ENCODE data around the gene RWDD3.

DNA sequence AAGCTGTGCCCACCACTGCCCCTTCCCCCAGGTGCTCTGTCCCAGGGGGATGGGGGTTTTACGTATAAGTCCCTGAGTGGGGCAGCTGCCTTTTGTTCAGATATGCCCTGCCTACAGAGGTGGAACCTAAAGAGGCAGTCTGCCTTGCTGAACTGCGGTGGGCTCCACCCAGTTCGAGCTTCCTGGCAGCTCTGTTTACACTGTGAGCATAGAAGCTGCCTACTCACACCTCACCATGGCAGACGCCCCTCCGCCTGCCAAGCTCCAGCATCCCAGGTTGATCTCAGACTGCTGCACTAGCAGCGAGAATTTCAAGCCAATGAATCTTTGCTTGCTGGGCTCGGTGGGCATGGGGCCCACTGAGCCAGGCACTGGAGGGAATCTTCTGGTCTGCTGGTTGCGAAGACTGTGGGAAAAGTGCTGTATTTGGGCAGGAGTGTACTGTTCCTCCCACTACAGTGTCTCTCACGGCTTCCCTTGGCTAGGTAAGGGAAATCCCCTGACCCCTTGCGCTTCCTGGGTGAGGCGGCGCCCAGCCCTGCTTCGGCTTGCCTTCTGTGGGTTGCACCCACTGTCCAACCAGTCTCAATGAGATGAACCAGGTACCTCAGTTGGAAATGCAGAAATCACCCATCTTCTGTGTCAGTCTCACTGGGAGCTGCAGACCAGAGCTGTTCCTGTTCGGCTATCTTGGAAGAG is 17.6 kb upstream of the RWDD3 start:
- no peak for TF ChIP-seq EP300 (IDR thresholded peaks at IDR 0.05)
- TF ChIP-seq, protein P1, sequence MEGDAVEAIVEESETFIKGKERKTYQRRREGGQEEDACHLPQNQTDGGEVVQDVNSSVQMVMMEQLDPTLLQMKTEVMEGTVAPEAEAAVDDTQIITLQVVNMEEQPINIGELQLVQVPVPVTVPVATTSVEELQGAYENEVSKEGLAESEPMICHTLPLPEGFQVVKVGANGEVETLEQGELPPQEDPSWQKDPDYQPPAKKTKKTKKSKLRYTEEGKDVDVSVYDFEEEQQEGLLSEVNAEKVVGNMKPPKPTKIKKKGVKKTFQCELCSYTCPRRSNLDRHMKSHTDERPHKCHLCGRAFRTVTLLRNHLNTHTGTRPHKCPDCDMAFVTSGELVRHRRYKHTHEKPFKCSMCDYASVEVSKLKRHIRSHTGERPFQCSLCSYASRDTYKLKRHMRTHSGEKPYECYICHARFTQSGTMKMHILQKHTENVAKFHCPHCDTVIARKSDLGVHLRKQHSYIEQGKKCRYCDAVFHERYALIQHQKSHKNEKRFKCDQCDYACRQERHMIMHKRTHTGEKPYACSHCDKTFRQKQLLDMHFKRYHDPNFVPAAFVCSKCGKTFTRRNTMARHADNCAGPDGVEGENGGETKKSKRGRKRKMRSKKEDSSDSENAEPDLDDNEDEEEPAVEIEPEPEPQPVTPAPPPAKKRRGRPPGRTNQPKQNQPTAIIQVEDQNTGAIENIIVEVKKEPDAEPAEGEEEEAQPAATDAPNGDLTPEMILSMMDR (IDR thresholded peaks at IDR 0.05): no peak
- no peak for TF ChIP-seq POLR2AphosphoS5 (IDR thresholded peaks at IDR 0.05)
- no peak for TF ChIP-seq POLR2A (IDR thresholded peaks at IDR 0.05)
